ENCODE results near the gene ZNF155. TPM values are rescaled to one million over a fixed set of nuclear protein-coding genes. Genes with fewer than 3 reads are reported as not detected.

The ZNF155 gene
- total and polyA plus RNA-seq, 7 donors = 1.5 to 4.0 (median 1.8) TPM

DNA sequence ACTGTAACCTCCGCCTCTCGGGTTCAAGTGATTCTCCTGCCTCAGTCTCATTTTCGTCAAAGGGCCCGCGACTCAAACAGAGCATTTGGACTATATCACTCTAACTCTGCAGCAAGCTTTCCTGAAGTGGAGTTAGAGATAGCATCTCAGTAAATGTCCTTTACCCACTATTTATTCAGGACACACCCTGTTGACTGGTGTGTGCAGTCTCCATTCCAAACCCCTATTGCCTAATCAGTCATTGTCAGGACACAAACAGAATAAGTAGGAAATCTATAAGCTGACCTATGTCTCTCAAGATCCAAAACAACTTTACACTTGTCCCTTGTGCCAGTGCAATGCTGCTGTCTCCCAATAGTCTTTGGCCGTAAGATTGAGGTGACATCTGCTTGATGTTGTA lies 42.6 kb downstream of the ZNF155 start:
- WGBS, 3 donors = 96 to 99% (median 97%) methylated on average over 6 of the region's 6 CpGs
- Histone ChIP-seq H3K9me3 (peaks cover 43% of the 10 kb centered on the region), H3K27ac (no peak overlapping the region), H3K36me3 (ENCODE audit: insufficient read depth in 1 of 2, low read depth in 1 of 2) (peaks cover 14 to 49% of the 10 kb centered on the region in 2 donors), H3K4me1 (no peaks in the 10 kb centered on the region), H3K4me3 (no peak overlapping the region), H3K27me3 (ENCODE audit: insufficient read depth in 3 of 3, low read length in 2 of 3) (no peaks in the 10 kb centered on the region)
- intact Hi-C loops (cut with DNase I) = no loop called here
- DNase-seq (no peak), ATAC-seq (no peak)
- TF ChIP-seq, protein P1, sequence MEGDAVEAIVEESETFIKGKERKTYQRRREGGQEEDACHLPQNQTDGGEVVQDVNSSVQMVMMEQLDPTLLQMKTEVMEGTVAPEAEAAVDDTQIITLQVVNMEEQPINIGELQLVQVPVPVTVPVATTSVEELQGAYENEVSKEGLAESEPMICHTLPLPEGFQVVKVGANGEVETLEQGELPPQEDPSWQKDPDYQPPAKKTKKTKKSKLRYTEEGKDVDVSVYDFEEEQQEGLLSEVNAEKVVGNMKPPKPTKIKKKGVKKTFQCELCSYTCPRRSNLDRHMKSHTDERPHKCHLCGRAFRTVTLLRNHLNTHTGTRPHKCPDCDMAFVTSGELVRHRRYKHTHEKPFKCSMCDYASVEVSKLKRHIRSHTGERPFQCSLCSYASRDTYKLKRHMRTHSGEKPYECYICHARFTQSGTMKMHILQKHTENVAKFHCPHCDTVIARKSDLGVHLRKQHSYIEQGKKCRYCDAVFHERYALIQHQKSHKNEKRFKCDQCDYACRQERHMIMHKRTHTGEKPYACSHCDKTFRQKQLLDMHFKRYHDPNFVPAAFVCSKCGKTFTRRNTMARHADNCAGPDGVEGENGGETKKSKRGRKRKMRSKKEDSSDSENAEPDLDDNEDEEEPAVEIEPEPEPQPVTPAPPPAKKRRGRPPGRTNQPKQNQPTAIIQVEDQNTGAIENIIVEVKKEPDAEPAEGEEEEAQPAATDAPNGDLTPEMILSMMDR (IDR thresholded peaks at IDR 0.05) = no peak

GRCh38 chr19:44032001-44032610 lies 48.1 kb downstream of the ZNF155 start:
- Histone ChIP-seq H3K36me3 (ENCODE audit: insufficient read depth in 1 of 2, low read depth in 1 of 2) (peaks cover 24 to 58% of the 10 kb centered on the region in 2 donors), H3K9me3 (peaks cover 82% of the 10 kb centered on the region), H3K4me3 (no peak overlapping the region), H3K27me3 (ENCODE audit: insufficient read depth in 3 of 3, low read length in 2 of 3) (no peaks in the 10 kb centered on the region), H3K27ac (no peak overlapping the region), H3K4me1 (no peaks in the 10 kb centered on the region)
- WGBS, 3 donors = 88 to 97% (median 95%) methylated on average over 1 of the region's 1 CpG
- DNase-seq = no peak
- TF ChIP-seq, protein P1 (IDR thresholded peaks at IDR 0.05) = no peak
- ATAC-seq = no peak
- intact Hi-C loops (cut with DNase I) = no loop called here

GRCh38 chr19:44042147-44042546 lies 58.2 kb downstream of the ZNF155 start:
- WGBS, 3 donors = 74 to 83% (median 79%) methylated on average over 2 of the region's 2 CpGs
- DNase-seq (no peak), ATAC-seq (no peak)
- no peak overlapping the region for H3K4me3 ChIP-seq
- H3K27me3 ChIP-seq (ENCODE audit: insufficient read depth in 3 of 3, low read length in 2 of 3) = peaks cover 2 to 8% (median 4%) of the 10 kb centered on the region in 3 donors
- TF ChIP-seq, protein P1 (IDR thresholded peaks at IDR 0.05) = no peak
- H3K9me3 ChIP-seq = peaks cover 26% of the 10 kb centered on the region
- no peaks in the 10 kb centered on the region for H3K4me1 ChIP-seq
- intact Hi-C loops (cut with DNase I) = no loop called here
- no peak overlapping the region for H3K27ac ChIP-seq
- H3K36me3 ChIP-seq (ENCODE audit: insufficient read depth in 1 of 2, low read depth in 1 of 2) = no peaks in the 10 kb centered on the region

Other genes starting within 250 kb of the ZNF155 start
- 10 to 100 TPM; 11.6 to 27.1 (median 15.1) TPM for gene SMG9, start 229.2 kb upstream of the ZNF155 start, total RNA-seq
- 10 to 100 TPM; 10.1 to 29.1 (median 13.7) TPM for gene SMG9, start 229.2 kb upstream of the ZNF155 start, polyA plus RNA-seq
- gene KCNN4, start 203.2 kb upstream of the ZNF155 start, total RNA-seq = under 1 TPM; 0.26 to 0.89 (median 0.40) TPM
- gene KCNN4, start 203.2 kb upstream of the ZNF155 start, polyA plus RNA-seq = under 1 TPM; 0.09 to 0.43 (median 0.21) TPM
- under 1 TPM; 0.23 to 0.79 (median 0.58) TPM for gene LYPD5, start 181.7 kb upstream of the ZNF155 start, total RNA-seq
- under 1 TPM; 0.22 to 0.27 (median 0.26) TPM for gene LYPD5, start 181.7 kb upstream of the ZNF155 start, polyA plus RNA-seq
- gene ZNF283, start 156.9 kb upstream of the ZNF155 start, total RNA-seq = 1 to 10 TPM; 3.1 to 8.7 (median 4.6) TPM
- 1 to 10 TPM in 2 of 3 donors, under 1 TPM in 1; 0.79 to 7.8 (median 1.0) TPM for gene ZNF283, start 156.9 kb upstream of the ZNF155 start, polyA plus RNA-seq
- gene ZNF404, start 100.2 kb upstream of the ZNF155 start, total RNA-seq = 1 to 10 TPM in 2 of 4 donors, under 1 TPM in 2; 0.67 to 2.2 (median 1.3) TPM
- gene ZNF404, start 100.2 kb upstream of the ZNF155 start, polyA plus RNA-seq = 1 to 10 TPM in 1 of 3 donors, under 1 TPM in 2; 0.27 to 3.8 (median 0.76) TPM
- gene ZNF45, start 48.9 kb upstream of the ZNF155 start, total RNA-seq = 1 to 10 TPM; 3.5 to 9.5 (median 4.9) TPM
- 1 to 10 TPM; 2.0 to 7.2 (median 2.3) TPM for gene ZNF45, start 48.9 kb upstream of the ZNF155 start, polyA plus RNA-seq
- 1 to 10 TPM in 2 of 4 donors, under 1 TPM in 2; 0.54 to 2.5 (median 1.2) TPM for gene ZNF221, start 33.0 kb upstream of the ZNF155 start, total RNA-seq
- under 1 TPM; 0.23 to 0.93 (median 0.75) TPM for gene ZNF221, start 33.0 kb upstream of the ZNF155 start, polyA plus RNA-seq
- 1 to 10 TPM in 3 of 4 donors, under 1 TPM in 1; 0.25 to 1.8 (median 1.2) TPM for gene ZNF230, start 18.8 kb downstream of the ZNF155 start, total RNA-seq
- gene ZNF230, start 18.8 kb downstream of the ZNF155 start, polyA plus RNA-seq = 1 to 10 TPM in 1 of 3 donors, under 1 TPM in 2; 0.39 to 1.6 (median 0.55) TPM
- gene ZNF222, start 41.2 kb downstream of the ZNF155 start, total RNA-seq = 1 to 10 TPM in 3 of 4 donors, under 1 TPM in 1; 0.47 to 1.9 (median 1.6) TPM
- 1 to 10 TPM; 2.1 to 4.0 (median 2.4) TPM for gene ZNF222, start 41.2 kb downstream of the ZNF155 start, polyA plus RNA-seq
- gene ZNF223, start 67.8 kb downstream of the ZNF155 start, total RNA-seq = 1 to 10 TPM in 1 of 4 donors, under 1 TPM in 3; 0.19 to 1.5 (median 0.64) TPM
- gene ZNF223, start 67.8 kb downstream of the ZNF155 start, polyA plus RNA-seq = 1 to 10 TPM; 1.4 to 2.3 (median 1.6) TPM
- 1 to 10 TPM in 2 of 4 donors, under 1 TPM in 2; 0.66 to 1.1 (median 0.91) TPM for gene ZNF284, start 88.0 kb downstream of the ZNF155 start, total RNA-seq
- under 1 TPM; 0.32 to 0.82 (median 0.40) TPM for gene ZNF284, start 88.0 kb downstream of the ZNF155 start, polyA plus RNA-seq
- 10 to 100 TPM in 1 of 4 donors, 1 to 10 TPM in 3; 3.6 to 10.2 (median 6.4) TPM for gene ZNF224, start 110.2 kb downstream of the ZNF155 start, total RNA-seq
- gene ZNF224, start 110.2 kb downstream of the ZNF155 start, polyA plus RNA-seq = 1 to 10 TPM; 3.2 to 6.8 (median 3.3) TPM
- 1 to 10 TPM in 3 of 4 donors, under 1 TPM in 1; 0.61 to 2.9 (median 1.4) TPM for gene ZNF225, start 129.2 kb downstream of the ZNF155 start, total RNA-seq
- gene ZNF225, start 129.2 kb downstream of the ZNF155 start, polyA plus RNA-seq = 1 to 10 TPM in 1 of 3 donors, under 1 TPM in 2; 0.46 to 1.4 (median 0.66) TPM
- 1 to 10 TPM; 4.0 to 6.4 (median 4.1) TPM for gene ZNF234, start 157.4 kb downstream of the ZNF155 start, total RNA-seq
- 1 to 10 TPM; 1.1 to 6.5 (median 1.6) TPM for gene ZNF234, start 157.4 kb downstream of the ZNF155 start, polyA plus RNA-seq
- 1 to 10 TPM; 4.4 to 8.6 (median 7.8) TPM for gene ZNF226, start 180.9 kb downstream of the ZNF155 start, total RNA-seq
- 10 to 100 TPM in 1 of 3 donors, 1 to 10 TPM in 2; 2.5 to 12.0 (median 4.2) TPM for gene ZNF226, start 180.9 kb downstream of the ZNF155 start, polyA plus RNA-seq
- 10 to 100 TPM in 2 of 4 donors, 1 to 10 TPM in 2; 5.9 to 10.8 (median 10.1) TPM for gene ZNF227, start 228.3 kb downstream of the ZNF155 start, total RNA-seq
- gene ZNF227, start 228.3 kb downstream of the ZNF155 start, polyA plus RNA-seq = 10 to 100 TPM in 1 of 3 donors, 1 to 10 TPM in 2; 2.3 to 10.6 (median 2.9) TPM

Measured in psoas muscle (tissue), 8 donors.